SK-N-SH treated with all-trans-retinoic acid at 6 μM for 48 hours (cell line): ENCODE data around the gene NFASC.

Experiments
- BACH2 ChIP-seq: fragments of 250-450 bp; sonication (Bioruptor Pico); IDR thresholded peaks from 2 replicates; pipeline ENCODE4 v1.9.0; 2021; ENCODE audit warnings: mild to moderate bottlenecking, borderline replicate concordance
- ZFP3 ChIP-seq: fragments of 250-450 bp; sonication (Bioruptor Pico); IDR thresholded peaks from 2 replicates; pipeline ENCODE4 v1.5.0; 2020; ENCODE audit warnings: mild to moderate bottlenecking, moderate library complexity
- TF ChIP-seq, protein P1 (sequence below): fragments of 250-450 bp; sonication (Bioruptor Pico); IDR thresholded peaks from 2 replicates; pipeline ENCODE4 v1.8.0; 2020; ENCODE audit warnings: mild to moderate bottlenecking, moderate library complexity, borderline replicate concordance

DNA sequence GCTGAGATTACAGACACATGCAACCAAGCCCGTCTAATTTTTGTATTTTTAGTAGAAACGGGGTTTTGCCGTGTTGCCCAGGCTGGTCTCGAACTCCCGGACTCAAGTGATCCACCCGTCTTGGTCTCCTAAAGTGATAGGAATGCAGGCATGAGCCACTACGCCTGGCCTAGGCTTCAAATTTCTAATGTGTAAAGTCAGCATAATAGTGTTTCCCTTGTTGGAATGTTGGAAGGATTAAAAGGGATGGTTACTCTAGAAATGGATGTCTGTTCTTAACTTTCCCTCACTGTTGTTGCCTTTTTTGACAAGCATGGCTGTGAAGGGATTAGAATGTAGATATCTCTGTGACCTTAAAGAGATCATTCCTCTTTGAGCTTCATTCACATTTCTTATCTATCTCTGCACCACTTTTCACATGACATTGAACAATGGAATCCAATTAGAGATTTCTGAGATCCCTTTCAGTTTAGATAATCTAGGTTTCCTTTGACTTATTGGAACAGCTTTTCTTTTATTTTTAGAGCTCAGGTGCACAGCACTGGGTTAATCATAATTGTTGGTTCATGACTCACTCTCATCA lies 33.7 kb downstream of the NFASC start:
- TF ChIP-seq, protein P1, sequence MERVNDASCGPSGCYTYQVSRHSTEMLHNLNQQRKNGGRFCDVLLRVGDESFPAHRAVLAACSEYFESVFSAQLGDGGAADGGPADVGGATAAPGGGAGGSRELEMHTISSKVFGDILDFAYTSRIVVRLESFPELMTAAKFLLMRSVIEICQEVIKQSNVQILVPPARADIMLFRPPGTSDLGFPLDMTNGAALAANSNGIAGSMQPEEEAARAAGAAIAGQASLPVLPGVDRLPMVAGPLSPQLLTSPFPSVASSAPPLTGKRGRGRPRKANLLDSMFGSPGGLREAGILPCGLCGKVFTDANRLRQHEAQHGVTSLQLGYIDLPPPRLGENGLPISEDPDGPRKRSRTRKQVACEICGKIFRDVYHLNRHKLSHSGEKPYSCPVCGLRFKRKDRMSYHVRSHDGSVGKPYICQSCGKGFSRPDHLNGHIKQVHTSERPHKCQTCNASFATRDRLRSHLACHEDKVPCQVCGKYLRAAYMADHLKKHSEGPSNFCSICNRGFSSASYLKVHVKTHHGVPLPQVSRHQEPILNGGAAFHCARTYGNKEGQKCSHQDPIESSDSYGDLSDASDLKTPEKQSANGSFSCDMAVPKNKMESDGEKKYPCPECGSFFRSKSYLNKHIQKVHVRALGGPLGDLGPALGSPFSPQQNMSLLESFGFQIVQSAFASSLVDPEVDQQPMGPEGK (CRISPR knock-in tag), result no peak
- TF ChIP-seq BACH2 (no peak), ZFP3 (CRISPR knock-in tag) (no peak)
